OCI-LY7 (cell line): ENCODE results near the gene CDKN2A. TPM values are rescaled to one million over a fixed set of nuclear protein-coding genes. Genes with fewer than 3 reads are reported as not detected.

Experiments used
- BruUV-seq: library from RNA; stranded (reverse); fragments of 400-500 nt; replicated peaks from 2 replicates; lab custom pipeline; 2021; lab: Mats Ljungman, UMichigan
- CTCF ChIA-PET: fragments of 300-600 bp; sonication (Branson Sonifier 250); formaldehyde crosslinking; loops from one replicate; lab custom pipeline; 2022; ENCODE audit warnings: antibody characterized with exemption; ENCODE audit not compliant: unreplicated experiment; lab: Charles Lee
- POLR2A ChIA-PET: fragments of 300-600 bp; sonication (Branson Sonifier 250); formaldehyde crosslinking; loops from one replicate; lab custom pipeline; 2022; ENCODE audit warnings: antibody characterized with exemption; lab: Charles Lee
- DNase-seq: peaks from one replicate; pipeline ENCODE4 v3.0.0-alpha.2; 2015; ENCODE audit warnings: low spot score
- H2AFZ ChIP-seq: fragments of 200-600 bp; sonication (generic), shearing (Covaris generic); 2 replicates; pipeline ENCODE4 v1.6.1; 2014; ENCODE audit warnings: mild to moderate bottlenecking, antibody characterized with exemption, low read length, moderate library complexity
- H3K27ac ChIP-seq: fragments of 200-600 bp; sonication (generic); 2 replicates; pipeline ENCODE4 v1.5.1; 2014; ENCODE audit warnings: mixed run types, low read depth, mild to moderate bottlenecking, moderate library complexity, low read length, inconsistent platforms; ENCODE audit not compliant: poor library complexity, severe bottlenecking
- H3K36me3 ChIP-seq: fragments of 200-600 bp; sonication (generic); 2 replicates; pipeline ENCODE4 v1.6.1; 2014; ENCODE audit warnings: mild to moderate bottlenecking, antibody characterized with exemption, low read length, moderate library complexity, mixed read lengths; ENCODE audit not compliant: insufficient read depth
- H3K4me1 ChIP-seq: fragments of 200-600 bp; sonication (generic); 2 replicates; pipeline ENCODE4 v1.5.1; 2014; ENCODE audit warnings: mild to moderate bottlenecking, low read length; ENCODE audit not compliant: insufficient read depth, poor library complexity, severe bottlenecking
- H3K4me2 ChIP-seq: fragments of 200-600 bp; sonication (generic); 2 replicates; pipeline ENCODE4 v1.6.1; 2014; ENCODE audit warnings: mild to moderate bottlenecking, low read length
- H3K4me3 ChIP-seq: fragments of 200-600 bp; sonication (generic); 2 replicates; pipeline ENCODE4 v1.5.1; 2014; ENCODE audit warnings: mild to moderate bottlenecking, low read depth, low read length; ENCODE audit not compliant: poor library complexity, severe bottlenecking
- H3K79me2 ChIP-seq: fragments of 200-600 bp; sonication (generic); 2 replicates; pipeline ENCODE4 v1.6.1; 2016; ENCODE audit warnings: low read depth, mild to moderate bottlenecking, low read length, moderate library complexity, mixed read lengths; ENCODE audit not compliant: insufficient read depth
- H3K9me2 ChIP-seq: fragments of 200-600 bp; sonication (generic); 2 replicates; pipeline ENCODE4 v1.6.1; 2016; ENCODE audit warnings: mild to moderate bottlenecking, low read length, mixed read lengths; ENCODE audit not compliant: insufficient read depth
- H3K9me3 ChIP-seq: fragments of 200-600 bp; sonication (generic); 2 replicates; pipeline ENCODE4 v1.6.1; 2014; ENCODE audit warnings: mild to moderate bottlenecking, mixed run types, low read length, mixed read lengths
- H4K20me1 ChIP-seq: fragments of 200-600 bp; sonication (generic); 2 replicates; pipeline ENCODE4 v1.6.1; 2014; ENCODE audit warnings: mild to moderate bottlenecking, antibody characterized with exemption, low read length, moderate library complexity, mixed read lengths; ENCODE audit not compliant: insufficient read depth
- EZH2phosphoT487 ChIP-seq: fragments of 200-600 bp; sonication (generic); IDR thresholded peaks from 2 replicates; pipeline ENCODE4 v1.6.1; 2018; ENCODE audit warnings: low read depth, borderline replicate concordance, mild to moderate bottlenecking, mixed run types, antibody characterized with exemption, low read length, moderate library complexity, mixed read lengths
- intact Hi-C: fragments of 100-400 bp; cut with micrococcal nuclease; formaldehyde crosslinking; loops from one replicate; pipeline ENCODE4 v1.10.0; 2022; ENCODE audit not compliant: unreplicated experiment
- total RNA-seq, 2 experiments: library from RNA; depleted of rRNA in 1 of 2; stranded (reverse); fragments of >200 nt in 1 of 2; shearing (Covaris generic) in 1 of 2; gene quantifications; 2 replicates each; pipeline ENCODE4 v1.2.3, GENCODE V29; 2014 to 2022
- TF ChIP-seq, protein P1 (sequence below): fragments of 200-600 bp; sonication (generic); conservative IDR thresholded peaks from 2 replicates; pipeline ENCODE4 v1.5.1; 2014; ENCODE audit warnings: mild to moderate bottlenecking, antibody characterized with exemption, low read length, moderate library complexity, mixed read lengths

CDKN2A gene
- total RNA-seq, 2 experiments from 2014 or later, result 145 to 216 TPM

DNA sequence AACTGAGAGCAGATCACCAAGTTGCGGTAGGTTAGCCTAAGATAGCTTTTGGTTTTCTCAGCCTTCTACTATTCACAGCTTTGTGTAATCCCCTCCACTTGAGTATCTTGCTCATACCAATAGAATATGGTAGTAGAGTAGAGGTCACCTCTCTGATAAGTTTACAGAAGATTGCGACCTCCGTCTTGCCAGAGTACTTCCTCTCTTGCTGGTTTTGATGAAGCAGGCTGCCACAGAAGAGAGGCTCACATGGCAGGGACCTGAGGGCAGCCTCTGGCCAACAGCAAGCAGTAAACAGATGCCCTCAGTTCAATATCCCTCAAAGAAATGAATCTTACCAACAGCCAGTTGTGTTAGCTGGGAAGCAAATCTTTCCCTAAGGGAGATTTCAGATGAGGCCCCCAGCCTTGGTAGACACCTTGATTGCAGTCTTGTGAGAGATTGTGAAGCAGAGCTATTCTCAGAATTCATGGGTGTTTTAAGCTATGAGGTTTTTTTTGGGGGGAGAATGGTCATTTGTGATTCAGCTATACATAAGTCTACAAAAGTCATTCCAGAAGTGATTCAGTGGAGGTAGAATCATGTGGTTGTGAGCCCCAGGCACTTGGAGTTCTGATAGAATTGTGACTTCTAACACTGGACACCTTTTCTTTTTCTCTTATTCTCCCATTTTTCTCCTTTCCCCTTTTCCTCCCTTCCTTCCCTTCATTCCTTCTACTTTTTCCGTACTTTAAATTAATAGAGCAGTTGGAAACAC lies 37.6 kb upstream of the CDKN2A start:
- no peaks in the 10 kb centered on the region for H3K9me3 ChIP-seq
- H3K4me3 ChIP-seq, result no peak overlapping the region
- no TSS peak for BruUV-seq
- POLR2A ChIA-PET, result interaction anchor here (0.7 to 1.3 kb wide), 2 partner anchors 10 to 714 kb away, joined by 3 to 4 read pairs; no protein-coding TSS in a partner anchor
- TF ChIP-seq, protein P1, sequence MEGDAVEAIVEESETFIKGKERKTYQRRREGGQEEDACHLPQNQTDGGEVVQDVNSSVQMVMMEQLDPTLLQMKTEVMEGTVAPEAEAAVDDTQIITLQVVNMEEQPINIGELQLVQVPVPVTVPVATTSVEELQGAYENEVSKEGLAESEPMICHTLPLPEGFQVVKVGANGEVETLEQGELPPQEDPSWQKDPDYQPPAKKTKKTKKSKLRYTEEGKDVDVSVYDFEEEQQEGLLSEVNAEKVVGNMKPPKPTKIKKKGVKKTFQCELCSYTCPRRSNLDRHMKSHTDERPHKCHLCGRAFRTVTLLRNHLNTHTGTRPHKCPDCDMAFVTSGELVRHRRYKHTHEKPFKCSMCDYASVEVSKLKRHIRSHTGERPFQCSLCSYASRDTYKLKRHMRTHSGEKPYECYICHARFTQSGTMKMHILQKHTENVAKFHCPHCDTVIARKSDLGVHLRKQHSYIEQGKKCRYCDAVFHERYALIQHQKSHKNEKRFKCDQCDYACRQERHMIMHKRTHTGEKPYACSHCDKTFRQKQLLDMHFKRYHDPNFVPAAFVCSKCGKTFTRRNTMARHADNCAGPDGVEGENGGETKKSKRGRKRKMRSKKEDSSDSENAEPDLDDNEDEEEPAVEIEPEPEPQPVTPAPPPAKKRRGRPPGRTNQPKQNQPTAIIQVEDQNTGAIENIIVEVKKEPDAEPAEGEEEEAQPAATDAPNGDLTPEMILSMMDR, result no peak
- TF ChIP-seq EZH2phosphoT487, result no peak
- no peaks in the 10 kb centered on the region for H3K9me2 ChIP-seq
- H3K4me2 ChIP-seq, result no peak overlapping the region
- no peaks in the 10 kb centered on the region for H3K79me2 ChIP-seq
- no peaks in the 10 kb centered on the region for H4K20me1 ChIP-seq
- no peak for DNase-seq
- CTCF ChIA-PET, result no interaction called here
- H3K27ac ChIP-seq, result no peak overlapping the region
- peaks cover 12% of the 10 kb centered on the region for H3K4me1 ChIP-seq
- no peak overlapping the region for H2AFZ ChIP-seq
- peaks cover 15% of the 10 kb centered on the region; the same call in 1 of the 2 replicates for H3K36me3 ChIP-seq
- intact Hi-C loops, result loop anchor here (10.0 kb wide), 1 partner anchor 317 kb away; no protein-coding TSS in a partner anchor

DNA sequence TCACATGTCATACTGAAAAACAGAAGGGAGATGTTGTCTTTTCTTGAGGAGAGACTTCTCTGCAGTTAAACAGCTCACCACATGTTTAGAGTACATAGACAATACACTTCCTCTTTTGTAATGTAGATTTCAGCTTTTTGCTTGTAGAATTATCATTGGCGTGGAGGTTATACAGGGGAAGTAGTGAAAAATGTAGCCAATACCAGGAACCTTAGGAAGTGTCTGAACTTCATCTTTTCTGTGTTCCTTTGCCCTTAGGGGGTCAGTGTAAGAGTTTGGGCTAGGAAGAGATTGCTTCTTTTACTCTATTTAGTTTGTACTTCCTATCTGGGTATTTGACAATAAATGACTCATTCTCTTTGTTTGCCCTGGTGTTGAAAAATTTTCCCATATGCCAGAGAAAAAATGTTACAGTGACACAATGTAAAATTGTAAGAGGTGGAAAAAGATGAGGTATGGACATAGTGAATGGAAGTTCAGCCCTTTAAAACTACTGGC lies 36.0 kb upstream of the CDKN2A start:
- H4K20me1 ChIP-seq, result no peaks in the 10 kb centered on the region
- DNase-seq, result peak; percentile 56
- TF ChIP-seq, protein P1, result no peak
- no peak for TF ChIP-seq EZH2phosphoT487
- ChIA-PET CTCF (interaction anchor here (1.0 kb wide), 1 partner anchor 218 kb away, joined by 3 read pairs; no protein-coding TSS in a partner anchor), POLR2A (interaction anchor here (1.1 to 3.4 kb wide), 5 partner anchors 8 to 39 kb away, joined by 3 to 10 read pairs (median 4); partner anchors contain the start of gene CDKN2B)
- no peak overlapping the region for H3K4me2 ChIP-seq
- peaks cover 12% of the 10 kb centered on the region for H3K4me1 ChIP-seq
- no peak overlapping the region for H2AFZ ChIP-seq
- H3K9me3 ChIP-seq, result no peaks in the 10 kb centered on the region
- no peak overlapping the region for H3K27ac ChIP-seq
- peaks cover 13% of the 10 kb centered on the region; the same call in 1 of the 2 replicates for H3K36me3 ChIP-seq
- no peaks in the 10 kb centered on the region for H3K79me2 ChIP-seq
- BruUV-seq, result no TSS peak
- no peak overlapping the region for H3K4me3 ChIP-seq
- no peaks in the 10 kb centered on the region for H3K9me2 ChIP-seq
- intact Hi-C loops, result loop anchor here (10.0 kb wide), 1 partner anchor 315 kb away; no protein-coding TSS in a partner anchor
